Epidermal melanocyte (primary cell): Measurements from ENCODE around the gene FMN2.

ENCODE experiments used
- DNase-seq: peaks from one replicate; pipeline ENCODE4 v3.0.0; 2011; ENCODE audit warnings: low spot score; ENCODE audit not compliant: insufficient read length

Gene FMN2

DNA sequence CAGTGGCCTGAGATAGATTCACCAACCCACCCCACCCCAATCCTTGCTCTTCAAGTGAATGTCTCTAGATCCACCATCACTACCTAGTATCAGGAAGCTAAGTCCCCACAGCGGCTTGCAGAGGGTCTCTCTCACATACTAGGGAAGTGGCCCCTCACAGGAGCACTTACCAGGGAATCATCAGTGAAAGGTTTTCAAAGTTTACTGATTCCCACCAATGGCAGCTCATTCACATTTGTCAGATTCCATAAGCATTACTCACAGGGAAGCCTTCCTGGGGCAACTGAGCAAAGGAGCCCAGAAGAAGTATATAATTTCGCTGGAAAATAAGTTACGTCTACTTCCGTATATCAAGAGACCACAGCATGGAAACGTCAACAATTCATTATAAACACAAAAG is 399.5 kb downstream of the FMN2 start:
- no peak for DNase-seq

GRCh38 chr1:240491796-240492195 is 400.1 kb downstream of the FMN2 start:
- DNase-seq, result no peak

- DNase-seq, result no peak
These were observed 401.3 kb downstream of the FMN2 start for GRCh38 chr1:240492832-240493440.

- no peak for DNase-seq
These were observed 403.9 kb downstream of the FMN2 start for GRCh38 chr1:240495601-240496000.

DNA sequence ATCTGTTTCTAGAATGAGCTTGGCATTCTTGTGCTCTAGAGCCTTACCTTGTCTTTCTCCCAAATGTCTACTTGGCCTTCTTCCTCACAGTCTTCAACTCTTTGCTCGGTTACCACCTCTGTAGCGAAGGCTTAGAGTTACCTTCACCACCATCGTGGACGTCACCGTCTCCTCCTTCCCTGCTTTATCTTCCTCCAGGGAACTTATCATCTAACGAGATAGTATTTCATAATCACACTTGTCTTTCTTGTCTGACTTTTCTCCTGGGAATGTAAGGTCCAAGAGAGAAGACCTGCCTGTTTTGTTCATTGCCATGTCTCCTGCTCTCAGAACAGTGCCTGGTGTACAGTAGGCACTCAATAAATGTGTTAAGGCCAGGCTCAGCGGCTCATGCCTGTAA is 404.7 kb downstream of the FMN2 start:
- DNase-seq, result no peak

- no peak for DNase-seq
These were observed 405.3 kb downstream of the FMN2 start for GRCh38 chr1:240496941-240497340.

- no peak for DNase-seq
These were observed 406.2 kb downstream of the FMN2 start for GRCh38 chr1:240497908-240498307.

DNA sequence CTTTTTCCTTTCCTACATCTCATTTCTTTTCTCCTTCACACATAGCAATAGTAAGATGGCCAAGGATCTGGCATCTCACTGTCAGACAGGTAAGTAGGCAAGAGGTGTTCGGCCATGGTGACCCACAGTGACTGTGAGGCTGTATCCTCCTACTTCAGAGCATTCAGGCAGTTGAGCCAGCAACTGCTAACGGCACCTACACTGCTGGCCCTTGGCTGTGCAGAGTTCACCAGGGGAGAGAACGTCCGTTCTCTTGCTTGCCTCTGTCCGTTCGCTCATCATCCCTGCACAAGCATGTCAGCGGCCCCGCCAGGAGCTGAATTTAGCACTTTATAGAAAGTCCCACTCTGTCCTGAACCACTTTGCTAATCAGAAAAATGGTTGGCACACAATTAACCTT is 406.7 kb downstream of the FMN2 start:
- DNase-seq, result no peak

DNA sequence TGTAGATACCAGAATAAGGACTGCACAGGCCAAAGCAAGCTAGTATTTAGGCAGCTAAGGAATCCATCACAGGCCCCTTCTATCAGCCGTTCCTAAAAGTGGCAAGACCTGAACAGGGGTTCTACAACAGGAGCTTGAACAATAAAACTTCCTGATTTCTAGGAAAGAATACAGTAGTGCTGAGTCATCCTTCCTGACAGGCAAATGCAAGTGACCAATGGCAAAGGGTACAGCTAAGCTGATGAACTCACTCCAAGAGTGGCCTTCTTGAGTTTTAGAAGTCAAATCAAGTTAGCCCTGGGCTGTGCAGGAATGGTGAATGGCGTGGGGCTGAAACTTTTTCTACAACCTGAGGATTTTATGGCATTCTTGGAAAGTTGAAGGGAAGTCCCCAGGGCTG is 407.3 kb downstream of the FMN2 start:
- no peak for DNase-seq

GRCh38 chr1:240500647-240501046 is 409.0 kb downstream of the FMN2 start:
- no peak for DNase-seq

DNA sequence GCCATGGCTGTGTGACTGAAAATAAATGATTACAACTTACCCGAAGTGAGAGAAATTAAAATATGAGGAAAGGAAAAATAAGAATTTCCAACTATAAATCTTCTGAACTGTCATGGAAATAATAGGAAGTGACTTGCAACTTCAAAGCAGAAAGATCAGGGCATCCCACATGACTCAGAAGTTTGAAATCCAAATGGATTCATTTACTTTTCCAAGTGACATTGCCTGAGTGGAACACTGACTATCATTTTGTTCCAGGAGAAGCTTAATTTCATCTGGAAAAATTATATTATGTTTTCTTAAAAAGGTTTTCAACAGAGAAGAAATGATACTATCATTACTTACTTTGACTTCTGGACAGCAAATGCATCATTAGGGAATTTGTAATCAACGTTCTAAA is 409.4 kb downstream of the FMN2 start:
- DNase-seq, result no peak

DNA sequence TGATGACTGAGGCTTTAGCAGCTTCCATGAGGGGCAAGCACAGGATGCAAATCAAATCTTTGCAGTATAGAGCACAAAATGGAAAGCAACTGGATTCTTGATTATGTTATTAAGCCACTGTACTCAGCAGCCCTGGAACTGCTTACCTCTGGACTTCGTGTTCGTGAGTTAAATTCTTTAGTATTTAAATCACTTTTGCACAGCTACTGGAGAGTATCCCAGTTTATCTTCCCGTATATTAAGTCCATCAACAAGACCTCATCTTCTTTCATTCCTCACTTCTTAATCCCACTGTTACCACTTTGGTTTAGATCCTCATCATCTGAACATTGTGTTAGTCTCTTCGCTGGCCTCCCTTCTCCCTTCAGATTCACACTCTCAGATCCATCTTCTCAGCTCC is 411.4 kb downstream of the FMN2 start:
- DNase-seq, result no peak

DNA sequence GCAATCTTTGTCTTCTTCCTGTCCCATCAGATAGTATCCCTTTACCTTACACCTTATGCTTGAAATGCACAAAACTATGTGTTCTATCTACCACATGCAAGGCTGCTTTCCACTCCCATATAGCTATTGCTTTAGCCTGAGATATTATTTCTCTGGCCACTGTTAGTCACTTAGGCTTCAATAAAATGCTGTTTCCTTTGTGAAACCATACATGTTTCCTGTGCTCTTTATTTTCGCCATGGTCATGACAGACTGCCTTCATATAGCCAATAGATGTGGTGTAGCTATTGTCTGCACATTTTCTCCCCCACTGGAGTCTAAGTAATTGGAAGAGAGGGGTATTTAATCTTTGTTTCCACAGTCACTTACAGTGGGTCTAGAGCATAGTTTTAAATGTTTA is 411.9 kb downstream of the FMN2 start:
- no peak for DNase-seq

GRCh38 chr1:240506176-240506575 is 414.5 kb downstream of the FMN2 start:
- no peak for DNase-seq

DNA sequence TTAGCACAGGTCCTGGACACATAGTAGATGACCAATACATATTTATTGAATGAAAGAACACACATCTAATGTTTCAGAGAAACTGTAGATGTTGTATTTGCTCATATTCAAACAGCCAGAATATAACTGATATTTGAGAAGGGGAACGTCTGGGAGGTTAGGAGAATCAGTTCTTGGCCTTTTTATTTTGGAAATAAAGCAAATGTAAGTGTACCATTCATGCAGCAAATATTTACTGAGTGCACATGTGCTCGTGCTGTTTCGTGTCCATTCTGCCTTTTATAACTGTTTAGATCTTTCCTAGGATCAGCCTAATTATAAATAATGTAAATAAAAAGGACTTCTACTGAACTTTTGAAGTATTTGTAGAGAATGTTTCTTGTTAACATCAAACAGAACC is 416.5 kb downstream of the FMN2 start:
- no peak for DNase-seq

GRCh38 chr1:240508950-240509349 is 417.3 kb downstream of the FMN2 start:
- no peak for DNase-seq

- no peak for DNase-seq
These were observed 420.1 kb downstream of the FMN2 start for GRCh38 chr1:240511789-240512188.

DNA sequence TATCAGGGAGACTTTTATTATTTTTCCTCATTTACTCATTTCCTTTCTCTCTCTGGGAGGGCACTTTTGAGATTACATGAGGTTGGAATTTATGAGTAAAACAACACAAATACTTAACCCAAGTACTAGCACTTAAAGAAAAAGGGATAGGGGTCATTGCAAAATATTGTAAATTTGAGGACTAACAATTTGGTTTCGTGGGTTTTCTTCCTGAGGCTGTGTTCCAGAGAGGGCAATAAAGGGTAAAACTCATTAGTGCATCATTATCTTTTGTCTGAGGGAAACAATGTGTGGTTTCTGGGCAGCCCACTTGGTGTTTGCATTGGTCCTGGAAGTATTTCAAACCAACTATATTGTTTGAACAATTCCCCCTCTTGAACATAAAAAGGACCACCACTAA is 423.8 kb downstream of the FMN2 start:
- DNase-seq, result no peak

DNA sequence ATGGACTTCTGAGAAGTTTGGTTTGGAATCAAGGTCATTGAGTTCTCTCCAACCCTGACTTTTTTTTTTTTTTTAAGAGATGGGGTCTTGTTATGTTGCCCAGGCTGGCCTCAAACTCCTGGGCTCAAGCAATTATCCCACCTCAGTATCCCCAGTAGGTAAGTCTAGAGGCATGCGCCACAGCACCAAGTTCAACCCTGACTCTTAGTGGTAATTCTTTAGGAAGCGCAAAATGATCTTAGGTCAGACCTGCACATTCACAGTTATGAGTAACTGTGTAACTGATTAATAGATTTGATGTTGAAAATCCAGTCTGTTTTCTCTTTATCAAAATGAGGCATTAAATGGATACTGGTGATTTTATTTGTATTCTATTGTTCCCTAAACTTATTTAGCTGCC is 424.4 kb downstream of the FMN2 start:
- DNase-seq, result no peak

- no peak for DNase-seq
These were observed 426.2 kb downstream of the FMN2 start for GRCh38 chr1:240517891-240518290.

GRCh38 chr1:240522122-240522822 is 430.6 kb downstream of the FMN2 start:
- DNase-seq, result no peak

- no peak for DNase-seq
These were observed 432.8 kb downstream of the FMN2 start for GRCh38 chr1:240524356-240525069.
